Panc1 (cell line): ENCODE data around the gene STK24. TPM values are rescaled to one million over a fixed set of nuclear protein-coding genes. Genes with fewer than 3 reads are reported as not detected.

Experiments used
- ATAC-seq: fragments of 200-7000 bp; cut with Tn5 transposase; 2 replicates; pipeline ENCODE4 v1.9.1; 2020; ENCODE audit warnings: mild to moderate bottlenecking, moderate library complexity
- BruUV-seq: library from RNA; stranded (reverse); fragments of 400-500 nt; replicated peaks from 2 replicates; lab custom pipeline; 2021; lab: Mats Ljungman, UMichigan
- CTCF ChIA-PET: fragments of 300-600 bp; sonication (Branson Sonifier 250); formaldehyde crosslinking; loops from one replicate; lab custom pipeline; 2022; ENCODE audit warnings: antibody characterized with exemption; lab: Charles Lee
- POLR2A ChIA-PET: fragments of 300-600 bp; sonication (Branson Sonifier 250); formaldehyde crosslinking; loops from one replicate; lab custom pipeline; 2022; ENCODE audit warnings: antibody characterized with exemption; lab: Charles Lee
- DNase-seq: peaks from one replicate; pipeline ENCODE4 v3.0.0-alpha.2; 2010; ENCODE audit warnings: low read depth, low spot score
- H3K27ac ChIP-seq: 2 replicates; pipeline ENCODE4 v1.5.1; 2011; ENCODE audit warnings: mild to moderate bottlenecking, low read length, inconsistent platforms
- H3K27me3 ChIP-seq: fragments of 200-500 bp; sonication (Bioruptor generic); 2 replicates; pipeline ENCODE4 v1.6.0; 2014; ENCODE audit warnings: low read length, inconsistent platforms; ENCODE audit not compliant: control insufficient read depth, insufficient read depth
- H3K36me3 ChIP-seq: fragments of 200-500 bp; sonication (Bioruptor generic); 2 replicates; pipeline ENCODE4 v1.5.1; 2014; ENCODE audit warnings: inconsistent platforms, mild to moderate bottlenecking, low read length, moderate library complexity; ENCODE audit not compliant: control insufficient read depth, insufficient read depth
- H3K4me1 ChIP-seq: 2 replicates; pipeline ENCODE4 v1.5.1; 2011; ENCODE audit warnings: inconsistent platforms, mild to moderate bottlenecking, low read length, moderate library complexity; ENCODE audit not compliant: control insufficient read depth, insufficient read depth
- H3K4me3 ChIP-seq, 2 experiments: 2 replicates each; pipeline ENCODE4 v1.5.1; 2011 to 2012; ENCODE audit warnings: low read depth in 2 of 2, low read length in 2 of 2, mild to moderate bottlenecking in 2 of 2, inconsistent platforms in 1 of 2, moderate library complexity in 1 of 2
- H3K9me3 ChIP-seq: fragments of 200-500 bp; sonication (Bioruptor generic); 2 replicates; pipeline ENCODE4 v1.5.1; 2014; ENCODE audit warnings: low read depth, mild to moderate bottlenecking, inconsistent platforms, low read length, moderate library complexity; ENCODE audit not compliant: control insufficient read depth, insufficient read depth
- CTCF ChIP-seq: fragments of 450-650 bp; IDR thresholded peaks from 2 replicates; pipeline ENCODE4 v1.5.1; 2017; ENCODE audit warnings: mild to moderate bottlenecking
- POLR2AphosphoS5 ChIP-seq: IDR thresholded peaks from 2 replicates; pipeline ENCODE4 v1.6.1; 2012; ENCODE audit warnings: mild to moderate bottlenecking, low read depth, low read length, moderate library complexity
- REST ChIP-seq, 2 experiments: IDR thresholded peaks; 2 replicates each; pipeline ENCODE4 v1.6.1; 2011 to 2012; ENCODE audit warnings: low read depth in 2 of 2, control low read depth in 1 of 2, low read length in 1 of 2, mild to moderate bottlenecking in 1 of 2, moderate library complexity in 1 of 2; ENCODE audit not compliant: insufficient read depth in 1 of 2
- SIN3A ChIP-seq: IDR thresholded peaks from 2 replicates; pipeline ENCODE4 v1.6.1; 2012; ENCODE audit warnings: low read depth, mild to moderate bottlenecking, low read length, moderate library complexity, borderline replicate concordance; ENCODE audit not compliant: insufficient read depth
- TCF7L2 ChIP-seq: IDR thresholded peaks from 2 replicates; pipeline ENCODE4 v1.6.1; 2011; ENCODE audit warnings: mild to moderate bottlenecking, low read depth, low read length, inconsistent platforms
- in situ Hi-C: cut with HindIII; loops from 2 replicates; pipeline ENCODE4 v1.10.0; 2016; ENCODE audit warnings: low sequenced_read_pairs, low pct_unique_long_range_greater_than_20kb
- intact Hi-C: fragments of 100-400 bp; cut with micrococcal nuclease; formaldehyde crosslinking; loops from one replicate; pipeline ENCODE4 v1.10.0; 2022; ENCODE audit not compliant: unreplicated experiment
- total RNA-seq: library from RNA; stranded (reverse); gene quantifications from one replicate; pipeline ENCODE4 v1.2.1, GENCODE V29; 2021; ENCODE audit not compliant: unreplicated experiment

The STK24 gene
- total RNA-seq, 1 experiment from 2014 or later: 57.3 TPM

GRCh38 chr13:98447881-98448641, 128.8 kb downstream of the STK24 start:
- Histone ChIP-seq H3K27me3 (no peaks in the 10 kb centered on the region), H3K27ac (no peak overlapping the region), H3K9me3 (no peaks in the 10 kb centered on the region), H3K4me1 (no peaks in the 10 kb centered on the region), H3K4me3 (no peak overlapping the region), H3K36me3 (peaks cover 2% of the 10 kb centered on the region; the same call in 1 of the 2 replicates)
- no TSS peak for BruUV-seq
- ChIA-PET POLR2A (no interaction called here), CTCF (interaction anchor here (0.6 kb wide), 2 partner anchors 250 to 255 kb away, joined by 3 to 4 read pairs; no protein-coding TSS in a partner anchor)
- DNase-seq: no peak
- intact Hi-C loops: loop anchor here (5.0 kb wide), 2 partner anchors 204 to 224 kb away; no protein-coding TSS in a partner anchor
- in situ Hi-C loops: no loop called here
- ATAC-seq: peak; percentile 60; the same call in 1 of the 2 replicates
- TF ChIP-seq TCF7L2 (no peak), CTCF (peak; percentile 79), POLR2AphosphoS5 (0 out of 2 replicates have a peak, but pooled peaks have one; percentile 23)

GRCh38 chr13:98447130-98447529, 129.8 kb downstream of the STK24 start:
- in situ Hi-C loops: no loop called here
- no peaks in the 10 kb centered on the region for H3K27me3 ChIP-seq
- H3K4me3 ChIP-seq: no peak overlapping the region
- H3K9me3 ChIP-seq: no peaks in the 10 kb centered on the region
- H3K27ac ChIP-seq: no peak overlapping the region
- no TSS peak for BruUV-seq
- H3K4me1 ChIP-seq: no peaks in the 10 kb centered on the region
- intact Hi-C loops: loop anchor here (5.0 kb wide), 2 partner anchors 205 to 225 kb away; no protein-coding TSS in a partner anchor
- no peak for TF ChIP-seq POLR2AphosphoS5
- TF ChIP-seq SIN3A: no peak
- TF ChIP-seq TCF7L2: no peak
- no peak for TF ChIP-seq CTCF
- no peak for TF ChIP-seq REST (IDR thresholded peaks at IDR 0.05; ENCODE audit: insufficient read depth in 1 of 2, low read depth in 2 of 2, low read length in 1 of 2)
- peaks cover 2% of the 10 kb centered on the region; the same call in 1 of the 2 replicates for H3K36me3 ChIP-seq
- POLR2A ChIA-PET: no interaction called here
- DNase-seq: no peak
- CTCF ChIA-PET: interaction anchor here (0.6 kb wide), 1 partner anchor 289 kb away, joined by 3 read pairs; no protein-coding TSS in a partner anchor
- ATAC-seq: no peak
